GM18519 (cell line): ENCODE results near the gene PLEKHA5.
"Not testable (repeated sequence)": the region's sequence is repeated elsewhere in the genome, so short reads cannot be mapped to it uniquely, and the experiment has no call there.

Experiments
- ATAC-seq: cut with Tn5 transposase; IDR thresholded peaks from one replicate; pipeline ENCODE4 v1.9.1; 2021; ENCODE audit warnings: mild to moderate bottlenecking, moderate library complexity; ENCODE audit not compliant: unreplicated experiment, low FRiP score

Gene PLEKHA5

DNA sequence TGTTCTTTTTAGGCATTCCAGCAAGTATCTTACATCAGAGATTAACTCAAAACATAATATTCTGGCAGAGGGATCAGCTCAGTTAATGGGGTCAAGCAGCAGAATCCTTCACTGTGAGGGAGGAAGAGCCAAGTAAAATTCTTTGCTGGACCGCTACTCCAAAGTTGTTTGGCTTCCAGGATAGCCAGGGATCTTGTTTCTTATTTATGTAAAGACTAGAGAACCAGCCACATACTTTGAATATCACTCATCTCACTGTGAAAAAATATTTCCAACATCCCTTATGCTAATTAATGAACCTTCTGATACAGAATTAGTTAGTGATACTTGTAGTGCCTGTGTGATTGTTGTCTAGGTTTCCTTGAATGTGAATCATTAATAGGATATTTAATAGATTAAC, 94.2 kb downstream of the PLEKHA5 start:
- no peak for ATAC-seq

DNA sequence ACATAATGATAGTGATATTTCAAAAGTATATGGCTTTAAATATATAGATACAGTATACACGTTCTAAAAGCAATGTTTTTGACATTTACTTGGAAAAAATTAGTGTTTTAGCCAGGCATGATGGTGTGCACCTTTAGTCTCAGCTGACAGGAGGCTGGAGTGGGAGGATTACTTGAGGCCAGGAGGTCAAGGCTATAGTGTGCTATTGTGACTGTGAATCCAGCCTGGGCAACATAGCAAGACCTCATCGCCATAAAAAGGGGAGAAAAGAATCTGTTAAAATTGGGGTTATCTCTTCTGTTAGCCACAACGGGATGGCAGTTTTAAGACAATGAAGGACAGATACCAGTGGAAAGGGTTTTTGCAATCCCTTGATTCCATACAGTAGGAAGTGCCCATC, 95.2 kb downstream of the PLEKHA5 start:
- ATAC-seq, result no peak

DNA sequence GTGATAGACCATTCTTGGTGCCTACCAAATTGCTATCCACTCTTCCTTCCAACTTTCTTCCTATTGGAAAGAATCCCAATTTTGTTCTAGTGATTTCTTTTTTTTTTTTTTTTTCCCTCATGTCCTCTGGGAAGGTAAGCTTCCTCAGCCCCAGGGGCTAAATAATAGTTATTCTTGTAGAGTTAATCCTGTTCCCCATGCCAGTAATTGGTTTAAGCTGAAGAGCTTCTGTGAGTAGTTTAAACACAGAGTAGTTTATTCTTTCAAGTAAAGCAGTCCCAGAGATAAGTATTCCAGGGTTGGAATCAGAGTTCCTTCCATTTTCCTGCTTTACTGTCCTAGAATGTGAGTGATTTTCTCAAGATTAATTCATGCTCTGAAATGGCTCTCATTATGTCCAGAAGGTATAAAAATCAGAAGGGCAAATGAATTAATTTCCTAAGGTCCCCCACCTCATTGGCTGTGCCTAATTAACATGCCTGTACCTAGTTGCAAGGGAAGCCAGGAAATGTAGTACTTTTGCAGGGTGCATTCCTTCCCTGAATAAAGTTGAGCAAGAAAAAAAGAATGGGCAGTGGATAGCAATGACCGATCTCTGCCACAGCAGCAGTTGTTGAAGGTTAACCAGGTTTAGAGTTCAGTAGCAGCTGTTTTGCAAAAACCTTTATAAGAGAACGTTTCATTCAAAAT, 97.8 kb downstream of the PLEKHA5 start:
- no peak for ATAC-seq

DNA sequence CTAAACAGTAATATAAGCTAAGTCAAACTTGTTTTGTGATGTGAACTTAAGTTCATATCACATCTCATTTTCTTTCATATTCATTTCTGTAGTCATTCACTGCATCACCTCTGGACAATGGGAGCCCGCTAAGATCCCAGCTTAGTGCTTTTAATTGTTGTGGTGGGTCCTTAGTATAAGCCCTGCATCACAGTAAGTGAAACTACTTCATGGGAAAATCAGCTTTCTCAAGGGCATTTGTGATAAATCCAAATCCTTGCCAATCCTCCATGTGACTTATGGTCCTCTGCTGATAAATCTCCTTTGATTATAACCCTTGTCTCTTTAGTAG, 98.3 kb downstream of the PLEKHA5 start:
- no peak for ATAC-seq

DNA sequence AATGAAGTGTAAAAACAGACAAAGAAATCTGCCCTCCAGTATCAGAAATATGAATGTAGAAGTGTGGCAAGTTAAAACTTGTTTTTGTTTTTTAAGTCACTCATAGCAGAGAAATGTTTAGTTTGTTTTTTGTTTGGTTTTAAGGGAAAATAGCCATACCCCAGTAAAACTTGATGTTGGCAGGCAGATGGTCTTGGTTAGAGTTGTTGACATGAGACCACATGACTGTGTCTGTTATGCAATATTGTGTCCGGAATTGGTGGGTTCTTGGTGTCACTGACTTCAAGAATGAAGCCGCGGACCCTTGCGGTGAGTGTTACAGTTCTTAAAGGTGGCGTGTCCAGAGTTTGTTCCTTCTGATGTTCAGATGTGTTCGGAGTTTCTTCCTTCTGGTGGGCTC, 99.5 kb downstream of the PLEKHA5 start:
- ATAC-seq, result not testable (repeated sequence)

DNA sequence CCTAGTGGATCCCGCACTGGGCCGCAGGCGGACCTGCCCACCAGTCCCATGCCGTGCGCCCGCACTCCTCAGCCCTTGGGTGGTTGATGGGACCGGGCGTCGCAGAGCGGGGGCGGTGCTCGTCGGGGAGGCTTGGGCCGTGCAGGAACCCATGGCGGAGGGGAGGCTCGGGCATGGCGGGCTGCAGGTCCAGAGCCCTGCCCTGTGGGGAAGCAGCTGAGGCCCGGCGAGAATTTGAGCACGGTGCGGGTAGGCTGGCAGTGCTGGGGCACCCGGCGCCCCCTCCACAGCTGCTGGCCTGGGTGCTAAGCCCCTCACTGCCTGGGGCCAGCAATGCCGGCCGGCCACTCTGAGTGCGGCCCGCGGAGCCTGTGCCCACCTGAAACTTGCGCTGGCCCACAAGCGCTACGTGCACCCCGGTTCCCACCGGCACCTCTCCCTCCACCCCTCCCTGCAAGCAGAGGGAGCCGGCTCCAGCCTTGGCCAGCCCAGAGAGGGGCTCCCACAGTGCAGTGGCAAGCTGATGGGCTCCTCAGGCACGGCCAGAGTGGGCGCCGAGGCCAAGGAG, 100.8 kb downstream of the PLEKHA5 start:
- no peak for ATAC-seq

DNA sequence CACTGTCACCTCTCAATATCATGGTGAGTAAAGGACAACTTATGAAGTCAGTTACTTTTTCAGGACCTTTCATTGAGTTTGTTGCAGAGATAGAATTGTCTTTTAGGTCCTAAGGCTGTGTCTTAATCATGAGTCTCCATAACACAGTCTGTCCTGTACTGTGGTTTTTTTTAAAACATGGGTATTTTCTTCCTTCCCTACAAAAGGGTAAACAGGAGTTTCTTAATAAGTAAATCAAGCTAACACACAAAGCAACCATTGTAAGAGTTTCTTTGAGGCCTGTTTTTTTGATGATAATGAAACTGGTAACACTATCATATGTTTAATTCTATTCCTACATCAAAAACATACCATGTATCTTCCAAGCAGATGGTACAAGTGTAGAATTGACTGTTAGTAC, 101.4 kb downstream of the PLEKHA5 start:
- no peak for ATAC-seq

DNA sequence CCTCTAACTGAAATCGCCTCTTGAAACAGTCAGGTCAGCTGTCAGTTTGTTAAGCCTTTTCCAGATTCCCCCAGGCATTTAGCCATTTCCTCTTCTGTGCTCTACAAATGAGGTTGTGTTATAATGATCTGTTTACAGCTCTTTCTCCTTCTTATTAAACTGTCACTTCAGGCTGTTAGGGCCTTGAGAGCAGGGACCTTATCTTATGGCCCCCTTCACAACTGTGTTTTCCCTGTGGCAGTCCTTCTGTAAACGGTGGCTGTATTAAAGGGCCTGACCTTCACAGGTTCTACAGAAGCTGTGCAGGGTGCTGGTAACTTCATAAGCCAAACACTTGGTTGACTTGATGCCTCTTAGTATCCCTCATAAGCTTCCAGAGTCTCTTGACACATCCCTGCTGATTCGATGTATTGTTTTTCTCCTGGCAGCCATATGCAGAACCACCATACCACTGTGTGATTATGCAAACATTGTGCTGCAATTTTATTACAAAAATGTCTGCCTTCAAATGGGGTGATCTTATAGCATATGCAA, 104.7 kb downstream of the PLEKHA5 start:
- ATAC-seq, result no peak

DNA sequence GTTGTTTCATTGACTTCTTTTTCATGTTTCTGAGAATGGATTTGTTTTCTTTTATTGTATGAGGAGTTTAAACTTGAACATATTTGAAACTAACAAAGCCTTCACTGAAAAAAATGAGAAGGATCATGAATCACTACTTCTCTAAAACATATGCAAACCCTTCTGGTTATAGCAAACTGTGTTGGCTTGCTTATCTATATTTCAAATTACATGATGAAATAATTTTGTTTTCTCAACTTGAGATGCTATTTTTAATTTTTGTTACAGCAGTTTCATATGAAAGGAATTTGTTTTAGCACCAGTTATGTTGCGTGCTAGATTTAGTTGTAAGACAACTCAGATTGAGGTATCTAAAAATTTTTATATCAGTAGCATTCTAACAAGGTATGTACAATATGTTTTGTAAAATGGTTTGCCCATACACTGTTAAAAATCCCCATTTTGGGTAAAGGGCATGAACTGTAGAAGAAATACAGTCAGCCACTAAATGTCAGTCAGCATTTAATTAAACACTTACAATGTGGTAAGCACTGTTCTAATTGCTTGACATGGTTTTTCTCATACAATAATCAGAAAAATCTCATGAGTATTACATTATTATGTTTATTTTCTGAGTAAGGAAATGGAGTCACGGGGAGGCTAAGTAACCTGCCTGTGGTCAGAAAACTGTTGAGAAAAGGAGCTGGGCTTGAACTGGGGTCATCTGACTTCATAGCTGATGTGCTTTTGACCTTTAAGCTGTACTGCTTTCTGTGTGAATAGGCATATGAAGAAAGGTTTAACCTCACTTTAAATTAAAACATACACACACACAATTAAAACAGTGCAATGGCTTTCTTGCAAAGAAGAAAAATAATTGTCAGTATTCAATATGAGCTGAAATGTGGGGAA, 105.7 kb downstream of the PLEKHA5 start:
- ATAC-seq, result no peak

DNA sequence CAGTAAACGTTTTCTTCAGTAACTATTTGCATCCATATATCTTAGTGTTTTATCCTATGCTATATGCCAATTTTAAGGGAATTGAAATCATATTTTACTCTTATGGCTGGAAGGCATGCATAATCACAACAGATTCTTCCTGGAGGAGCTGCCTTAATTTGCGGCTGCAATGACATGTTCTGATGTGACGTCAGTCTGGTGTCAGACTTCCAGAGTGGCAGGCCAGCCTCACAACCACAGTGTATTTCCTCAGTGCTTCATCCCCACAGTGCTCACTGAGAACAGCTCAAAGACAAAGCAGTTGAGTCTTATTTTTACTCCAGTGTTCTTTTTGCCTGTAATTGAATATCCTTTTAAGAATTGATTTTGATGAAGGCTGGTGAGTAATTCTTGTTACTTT, 107.1 kb downstream of the PLEKHA5 start:
- ATAC-seq, result no peak

DNA sequence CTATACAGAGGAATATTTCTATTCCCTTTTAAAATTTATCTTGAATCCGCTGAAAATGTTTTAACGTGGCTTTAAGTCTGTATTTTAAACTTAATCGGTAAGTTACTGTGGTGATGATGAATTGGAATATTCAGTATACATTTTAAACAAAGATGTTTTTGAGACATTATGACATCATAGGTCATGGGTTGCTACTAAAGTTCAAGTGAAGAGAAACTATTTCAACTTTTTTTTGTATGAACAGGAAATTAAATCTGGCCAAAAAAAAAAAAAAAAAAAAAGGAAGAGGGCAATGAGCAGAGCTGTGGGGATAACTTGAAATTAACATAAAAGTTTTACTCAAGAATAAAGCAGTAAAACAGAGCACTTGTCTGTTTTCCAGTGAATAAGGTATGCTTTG, 109.0 kb downstream of the PLEKHA5 start:
- ATAC-seq, result no peak

DNA sequence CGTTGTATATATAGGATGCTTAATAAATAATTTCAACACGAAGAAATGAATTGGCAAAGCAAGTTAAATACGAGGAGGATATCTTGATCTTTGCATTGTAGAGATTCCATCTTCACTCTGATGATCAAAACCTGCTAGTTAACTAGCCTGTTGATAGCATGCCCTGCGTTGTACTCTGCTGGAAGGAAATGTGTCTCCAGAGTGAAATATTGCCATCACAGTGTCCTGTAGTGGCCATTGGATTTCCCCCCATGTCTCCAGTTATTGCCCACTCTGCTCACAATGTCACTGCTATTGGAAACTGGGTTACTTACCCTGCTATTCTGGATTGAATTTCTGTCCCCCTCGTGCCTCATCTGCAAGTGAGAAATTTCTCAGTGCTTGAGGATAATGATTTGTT, 109.6 kb downstream of the PLEKHA5 start:
- no peak for ATAC-seq

DNA sequence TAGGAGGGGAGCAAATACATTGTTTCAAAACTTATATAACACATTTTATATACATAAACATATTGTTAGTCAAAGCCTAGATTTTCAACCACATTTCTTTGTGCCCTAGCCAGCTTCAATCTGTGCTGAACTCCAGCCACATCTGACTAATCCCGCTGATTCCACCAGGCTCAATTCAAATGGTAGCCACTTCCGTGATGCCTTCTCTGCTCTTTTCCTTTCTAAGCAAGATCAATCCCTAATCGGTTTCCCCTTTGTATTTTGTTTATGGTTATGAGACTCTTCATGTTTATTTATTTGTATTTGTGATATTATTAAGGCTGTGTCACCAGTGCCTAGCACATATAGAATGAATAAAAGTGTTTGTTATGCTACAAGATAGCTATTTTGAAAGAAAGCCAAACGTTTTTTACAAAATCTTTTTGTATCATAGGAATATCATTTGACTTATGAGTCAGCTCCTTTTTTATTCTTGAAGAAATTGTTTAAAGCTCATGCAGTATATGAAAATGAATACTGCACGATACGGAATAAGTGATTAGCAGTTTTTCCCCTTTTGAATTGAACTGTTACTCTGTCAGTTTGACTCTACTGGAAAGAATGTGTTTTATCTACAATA, 110.2 kb downstream of the PLEKHA5 start:
- no peak for ATAC-seq

DNA sequence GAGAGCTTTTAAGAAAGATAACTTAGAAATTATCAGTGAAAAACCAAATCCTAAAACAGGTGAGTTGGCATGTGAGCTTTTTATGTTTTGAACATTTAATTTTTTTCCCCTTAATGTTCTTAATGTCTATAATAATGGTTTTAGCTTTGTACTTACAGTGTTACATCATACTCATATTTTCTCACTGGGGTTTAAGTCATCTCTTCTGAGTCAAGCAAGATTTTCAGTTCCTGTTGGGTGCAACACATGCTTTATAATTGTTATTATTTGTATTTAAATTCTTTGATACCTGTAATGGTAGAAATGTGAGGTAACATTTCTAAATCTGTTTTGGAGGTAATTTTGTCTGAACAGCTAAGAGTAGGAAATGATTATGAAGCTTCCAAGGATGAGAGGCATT, 113.0 kb downstream of the PLEKHA5 start:
- ATAC-seq, result no peak

DNA sequence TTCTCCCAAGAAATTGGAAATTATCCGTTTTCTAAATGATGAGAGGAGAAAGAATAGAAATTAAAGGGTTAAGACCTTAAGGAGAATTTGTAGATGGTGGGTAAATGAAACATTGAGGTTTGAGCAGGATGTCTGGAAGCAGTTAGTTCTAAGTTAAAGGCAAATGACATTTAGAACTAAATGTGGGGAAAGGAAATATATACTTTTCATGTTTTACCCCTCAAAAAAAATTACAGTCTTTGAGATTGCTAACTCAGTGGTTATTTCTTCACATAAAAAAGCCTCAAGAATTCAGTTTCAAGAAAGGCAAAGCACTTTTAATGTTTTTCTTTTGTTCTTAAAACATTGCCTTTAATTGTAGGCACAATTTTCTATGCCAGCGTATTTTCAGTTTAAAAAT, 114.0 kb downstream of the PLEKHA5 start:
- no peak for ATAC-seq

DNA sequence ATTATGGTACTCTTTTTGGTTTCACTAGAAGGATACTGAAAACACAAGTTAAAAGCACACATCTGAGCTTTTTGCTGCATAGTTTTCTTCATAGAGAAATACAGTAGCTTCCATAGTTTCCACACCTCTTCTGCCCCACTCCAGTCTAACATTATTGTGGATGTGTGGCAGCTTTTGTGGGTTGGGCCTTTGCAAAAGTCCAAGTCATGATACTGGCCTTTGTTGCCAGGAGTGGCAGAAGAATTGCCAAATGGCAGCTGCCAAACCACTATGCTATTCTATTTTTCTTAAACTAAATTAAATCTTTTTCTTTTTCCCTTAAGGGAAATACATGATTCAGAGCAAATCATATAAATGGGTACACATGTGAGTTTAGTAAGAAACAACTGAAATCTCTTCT, 114.8 kb downstream of the PLEKHA5 start:
- no peak for ATAC-seq

DNA sequence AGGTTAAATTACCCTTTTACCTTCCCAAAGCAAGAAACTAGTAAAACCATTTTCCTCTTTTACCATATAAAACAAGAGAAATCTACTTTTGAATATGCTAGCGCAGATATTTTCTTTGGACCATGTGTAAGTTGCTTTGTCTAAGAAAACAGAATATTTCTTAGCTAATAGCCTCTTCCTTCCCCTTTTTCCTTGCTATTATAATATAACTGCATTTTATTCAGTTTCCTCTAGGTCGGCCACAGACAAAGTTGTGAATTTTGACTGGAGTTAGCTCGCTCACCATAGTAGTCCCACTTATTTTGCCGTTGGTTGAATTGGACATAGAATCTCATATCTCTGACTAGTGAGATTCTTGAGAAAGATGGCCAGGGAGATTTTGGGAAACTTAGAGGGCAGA, 115.6 kb downstream of the PLEKHA5 start:
- no peak for ATAC-seq

DNA sequence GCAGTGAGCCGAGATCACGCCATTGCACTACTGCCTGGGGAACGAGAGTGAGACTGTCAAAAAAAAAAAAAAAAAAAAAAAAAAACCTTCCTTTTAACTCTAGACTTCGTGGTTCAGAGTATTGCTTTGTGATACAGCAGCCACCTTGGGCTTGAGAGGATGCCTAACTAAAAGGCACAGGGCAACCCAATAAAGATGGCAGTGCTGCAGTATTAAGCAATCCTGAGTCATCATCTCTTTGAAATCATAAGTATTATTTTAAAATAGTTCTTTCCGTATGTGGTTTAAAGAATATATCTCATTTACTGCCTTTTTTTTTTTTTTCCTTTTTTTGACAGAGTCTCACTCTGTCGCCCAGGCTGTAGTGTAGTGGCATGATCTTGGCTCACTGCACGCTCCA, 116.1 kb downstream of the PLEKHA5 start:
- ATAC-seq, result no peak

DNA sequence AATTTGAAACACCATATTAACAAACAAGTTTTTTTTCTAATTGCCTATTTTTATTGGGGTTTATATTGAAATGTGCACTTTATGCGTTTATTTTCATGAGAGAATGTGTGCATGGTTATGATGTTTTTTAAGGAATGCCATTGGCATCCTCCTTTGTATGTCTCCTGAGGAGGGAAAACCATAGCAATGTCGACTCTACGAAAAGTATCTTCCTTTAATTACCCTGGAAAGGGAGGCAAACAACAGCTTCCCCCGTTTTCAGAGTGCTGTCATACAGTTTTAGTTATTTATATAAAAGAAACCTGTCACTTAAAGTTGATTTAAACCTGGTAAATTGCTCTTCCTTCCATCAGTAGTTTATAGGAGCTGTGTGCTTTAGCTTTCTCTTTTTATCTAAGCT, 117.4 kb downstream of the PLEKHA5 start:
- no peak for ATAC-seq

DNA sequence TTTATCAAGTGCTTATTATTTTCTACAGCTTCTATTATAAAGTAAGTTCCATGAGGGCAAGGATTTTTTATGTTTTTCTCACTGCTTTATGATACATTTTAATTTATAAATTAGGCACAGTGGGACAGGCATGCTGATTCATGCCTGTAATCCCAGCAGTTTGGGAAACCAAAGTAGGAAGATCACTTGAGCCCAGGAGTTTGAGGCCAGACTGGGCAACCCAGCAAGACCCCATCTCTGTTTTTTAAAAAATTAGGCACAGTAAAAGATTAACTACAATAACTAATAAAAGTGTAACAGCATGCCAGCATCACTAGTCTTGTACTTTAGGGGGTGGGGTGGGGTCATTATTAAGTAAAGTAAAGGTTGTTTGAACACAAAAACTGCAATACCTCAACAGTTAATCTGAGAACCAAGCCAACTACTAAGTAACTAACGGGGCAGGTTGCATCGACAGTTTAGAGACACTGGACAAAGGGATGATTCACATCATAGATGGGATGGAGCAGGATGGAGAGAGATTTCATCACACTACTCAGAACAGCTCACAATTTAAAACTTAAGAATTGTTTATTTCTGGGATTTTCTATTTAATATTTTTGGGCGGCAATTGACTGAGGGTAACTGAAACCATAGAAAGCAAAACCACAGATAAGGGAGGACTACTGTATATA, 119.5 kb downstream of the PLEKHA5 start:
- ATAC-seq, result no peak
